ENCODE measurements around the gene NDUFS6.

Gene NDUFS6
- total RNA-seq, result 15.8 reads per million, percentile 41 among the genes with 10 or more reads in this experiment

DNA sequence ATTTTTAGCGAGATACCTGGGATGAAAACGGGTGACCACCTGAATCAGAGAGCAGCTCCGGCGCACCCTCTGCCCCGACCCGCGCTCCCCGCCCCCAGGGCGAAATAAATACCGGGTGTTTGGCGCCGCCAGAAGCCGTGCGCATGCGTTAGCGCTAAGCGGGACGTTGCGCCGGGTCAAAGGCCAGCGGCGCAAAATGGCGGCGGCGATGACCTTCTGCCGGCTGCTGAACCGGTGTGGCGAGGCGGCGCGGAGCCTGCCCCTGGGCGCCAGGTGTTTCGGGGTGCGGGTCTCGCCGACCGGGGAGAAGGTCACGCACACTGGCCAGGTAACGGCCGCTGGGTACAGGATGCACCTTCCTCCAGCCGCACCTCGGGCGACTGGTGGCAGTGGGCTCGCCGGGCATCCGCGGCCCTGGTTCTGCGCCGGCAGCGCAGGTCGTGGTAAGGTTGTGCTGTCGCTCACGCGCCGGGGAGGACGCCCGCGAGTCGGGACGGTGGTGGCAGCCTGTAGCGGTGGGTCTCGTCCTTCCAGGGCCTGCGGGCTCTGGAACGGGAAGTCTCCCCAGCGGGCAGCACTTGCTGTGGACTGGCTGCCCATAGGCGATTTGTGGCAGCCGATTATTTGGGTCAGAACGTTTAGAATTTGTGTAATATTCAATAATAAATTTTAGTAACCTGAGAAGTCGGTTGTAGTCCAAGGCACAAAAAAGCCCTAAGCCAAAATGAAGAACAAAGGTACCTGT, at the start of gene NDUFS6:
TSS of gene NDUFS6 (plus strand) at position 186 of the 745 bp plus-strand sequence. CDS start at position 197, 11 bp downstream.
- peak; percentile 75 for DNase-seq

DNA sequence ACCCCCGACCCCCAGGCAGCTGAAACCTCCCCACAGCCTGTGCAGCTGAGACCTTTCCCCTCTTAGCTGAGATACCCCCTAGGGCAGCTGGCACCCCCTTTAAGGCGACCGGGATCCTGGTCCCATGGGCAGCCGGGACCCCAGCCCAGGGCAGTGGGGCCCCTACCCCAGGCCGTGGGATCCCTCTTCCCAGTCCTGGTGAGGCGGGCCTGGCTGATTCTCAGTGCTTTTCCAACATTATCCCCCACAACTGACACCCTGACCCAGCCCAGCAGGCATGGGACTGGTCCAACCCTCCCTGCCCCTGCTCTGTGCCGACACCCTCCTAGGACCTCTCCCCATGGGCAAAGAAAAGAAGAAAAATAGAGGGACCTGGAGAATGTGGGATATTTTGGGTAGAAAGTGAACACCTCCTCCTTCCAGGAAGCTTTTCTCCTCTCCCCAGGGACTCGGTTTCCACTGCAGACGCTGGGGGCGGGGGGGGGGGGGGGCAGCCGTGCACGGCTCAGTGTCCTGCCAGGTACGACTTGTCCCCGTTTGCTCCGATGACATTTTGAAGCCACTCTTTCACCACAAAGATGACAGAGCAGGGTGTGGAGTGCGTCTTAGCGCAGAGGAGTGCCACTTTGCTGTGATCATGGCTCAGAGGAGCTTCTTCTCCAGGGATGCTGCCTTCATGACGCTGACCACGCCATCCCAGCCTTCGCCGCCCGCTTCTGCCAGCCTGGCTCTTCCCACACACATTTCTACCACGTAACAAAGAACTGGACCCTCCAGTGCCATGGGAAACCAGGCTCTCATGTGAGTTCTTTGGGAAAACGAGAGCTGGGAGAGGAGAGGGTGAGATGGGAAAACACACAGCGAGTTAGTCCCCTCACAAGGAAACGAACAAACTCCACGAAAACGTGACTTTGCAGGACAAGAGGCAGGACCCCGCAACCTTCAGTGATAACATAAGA, 49.1 kb upstream of the NDUFS6 start:
- DNase-seq, result no peak

DNA sequence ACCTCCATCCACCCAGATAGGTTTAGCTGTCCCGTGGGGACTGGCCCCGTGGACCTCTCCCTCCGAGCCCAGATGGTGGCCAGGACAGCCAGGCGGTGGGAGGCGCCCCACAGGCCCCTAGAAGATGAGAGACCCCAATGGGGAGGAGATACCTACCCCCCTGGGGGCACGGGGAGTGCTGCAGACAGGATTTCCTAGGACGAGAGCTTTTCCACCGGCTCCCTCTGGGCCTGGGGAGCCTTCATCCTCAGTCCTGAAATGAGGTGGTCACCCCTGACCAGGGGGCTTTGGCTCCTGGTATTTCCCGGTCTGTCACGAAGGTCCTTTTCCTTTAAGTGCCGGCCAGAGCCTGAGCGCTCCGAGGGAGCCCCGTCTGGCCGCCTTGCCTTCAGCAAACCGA, 48.3 kb upstream of the NDUFS6 start:
- no peak for DNase-seq

DNA sequence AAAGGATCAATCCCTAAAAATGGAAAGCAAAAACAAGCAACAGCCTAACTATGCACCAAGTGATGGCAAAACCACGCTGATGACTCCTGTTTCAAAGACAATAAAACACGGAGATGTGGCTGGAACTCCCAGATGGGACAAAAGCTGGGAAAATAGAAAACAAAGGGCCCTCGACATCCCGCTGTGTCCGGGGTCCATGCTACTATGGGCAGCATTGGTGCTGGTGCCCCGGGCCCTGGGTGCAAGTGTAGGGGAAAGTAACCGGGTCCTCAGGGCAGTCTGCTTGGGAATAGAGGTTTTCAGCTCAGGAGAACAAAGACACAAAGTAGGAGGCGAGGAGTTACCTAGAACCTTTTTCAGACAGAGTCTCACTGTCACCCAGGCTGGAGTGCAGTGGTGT, 47.7 kb upstream of the NDUFS6 start:
- no peak for DNase-seq

DNA sequence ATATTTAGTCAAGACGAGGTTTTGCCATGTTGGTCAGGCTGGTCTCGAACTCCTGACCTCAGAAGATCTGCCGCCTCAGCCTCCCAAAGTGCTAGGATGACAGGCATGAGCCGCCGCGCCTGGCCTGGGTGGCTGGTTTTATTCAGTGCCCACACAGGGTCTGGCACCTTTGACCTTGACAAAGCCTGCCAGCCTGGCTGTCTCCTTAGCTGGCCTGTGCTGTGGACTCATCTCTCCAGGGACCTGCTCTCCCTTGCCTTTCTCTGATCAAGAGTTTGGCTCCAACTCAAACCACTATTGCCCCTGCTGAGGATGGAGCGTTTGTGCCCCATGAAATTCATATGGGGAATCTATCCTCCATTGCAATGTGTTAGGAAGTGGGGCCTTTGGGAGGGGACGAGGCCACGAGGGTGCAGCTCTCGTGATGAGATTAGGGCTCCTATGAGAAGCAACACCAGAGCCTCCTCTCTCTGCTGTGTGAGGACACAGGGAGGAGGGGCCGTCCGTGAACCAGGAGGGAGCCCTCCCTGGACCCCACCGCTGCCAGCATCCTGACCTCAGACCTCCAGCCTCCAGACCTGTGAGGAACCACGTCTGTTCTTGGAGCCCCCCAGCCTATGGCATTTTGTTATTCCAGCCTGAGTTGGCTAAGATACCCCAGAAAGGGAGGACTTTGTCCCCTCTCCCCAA, 46.5 kb upstream of the NDUFS6 start:
- DNase-seq, result no peak

DNA sequence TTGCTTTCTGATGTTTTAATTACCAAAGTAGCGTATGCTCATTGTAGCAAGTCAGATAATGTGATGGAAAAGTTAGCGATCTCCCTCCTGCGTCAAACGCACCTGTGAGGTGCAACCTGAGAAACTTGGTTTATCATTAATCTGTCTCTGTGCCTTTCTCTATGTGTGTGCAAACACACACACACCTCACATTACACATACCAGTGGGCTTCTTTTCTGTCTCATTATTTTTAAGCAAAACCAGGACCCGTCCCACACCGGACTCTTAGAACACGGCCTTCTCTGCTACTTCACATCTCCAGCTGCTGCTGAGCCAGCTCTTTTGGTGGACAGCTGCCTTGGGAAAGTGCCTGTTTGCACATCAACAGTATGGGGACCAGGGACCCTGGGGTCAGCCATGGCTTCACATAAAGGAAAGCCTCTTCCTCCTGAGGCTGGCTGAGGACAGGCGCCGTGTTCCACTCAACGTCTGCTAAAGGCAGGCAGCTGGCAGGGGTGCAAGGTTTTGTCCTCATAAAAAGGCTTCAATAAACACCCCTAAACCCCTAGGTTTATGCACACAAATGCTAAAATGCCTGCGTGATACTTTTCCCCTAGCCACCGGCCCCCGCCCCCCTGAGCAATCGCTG, 45.8 kb upstream of the NDUFS6 start:
- DNase-seq, result no peak

DNA sequence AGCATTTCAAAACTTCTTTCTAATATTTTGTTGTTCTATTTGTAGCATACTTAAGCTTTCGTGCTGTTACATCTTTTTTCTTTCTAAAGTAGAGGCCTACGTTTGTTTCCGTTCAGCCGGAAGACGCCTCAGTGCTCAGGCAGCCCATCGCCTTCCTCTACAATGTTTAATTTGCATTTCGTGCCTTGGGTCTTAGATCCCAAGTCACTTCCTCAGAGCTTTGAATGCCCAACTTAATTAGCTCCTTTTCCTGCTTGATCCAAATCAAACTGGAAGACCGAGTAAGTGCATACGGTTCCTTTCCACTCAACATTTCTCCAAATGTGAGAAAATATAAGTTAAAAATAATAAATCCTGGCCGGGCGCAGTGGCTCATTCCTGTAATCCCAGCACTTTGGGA, 44.7 kb upstream of the NDUFS6 start:
- DNase-seq, result no peak

DNA sequence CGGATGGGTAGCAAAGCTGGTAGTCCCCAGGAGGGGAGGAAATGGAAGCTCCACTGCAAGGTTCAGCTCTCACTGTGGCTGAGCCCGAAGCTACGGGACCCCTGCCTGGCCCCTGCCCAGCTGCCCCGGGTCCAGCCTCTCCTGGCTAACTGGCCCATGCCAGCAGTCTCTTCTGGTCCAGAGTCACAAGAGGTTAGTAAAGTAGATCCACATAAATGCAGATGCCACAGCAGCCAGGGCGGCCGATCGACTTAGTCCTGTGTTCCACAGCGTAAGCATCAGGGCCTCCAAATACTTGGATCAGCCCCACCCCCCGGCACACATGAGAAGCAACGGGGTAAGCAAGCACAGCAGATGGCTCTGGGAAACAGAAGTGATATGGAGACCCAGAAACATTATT, 43.7 kb upstream of the NDUFS6 start:
- no peak for DNase-seq

DNA sequence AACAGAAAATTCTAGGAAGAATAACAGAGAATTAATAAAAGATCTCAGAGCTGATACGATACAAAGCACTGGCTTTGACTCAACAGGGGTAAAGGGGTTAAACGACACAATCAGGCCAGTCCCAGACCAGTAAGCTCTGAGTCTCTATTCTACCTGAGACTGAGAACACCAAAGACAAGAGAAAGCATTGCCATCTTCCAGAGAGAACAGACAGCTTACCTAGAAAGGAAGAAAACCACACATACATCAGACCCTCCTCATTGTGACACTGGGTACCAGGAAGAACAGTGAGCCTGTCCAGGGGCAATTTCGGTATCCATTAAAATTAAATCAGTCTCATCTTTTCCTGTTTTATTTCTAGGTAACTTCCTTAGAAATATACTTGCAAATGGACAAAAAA, 42.6 kb upstream of the NDUFS6 start:
- DNase-seq, result no peak

DNA sequence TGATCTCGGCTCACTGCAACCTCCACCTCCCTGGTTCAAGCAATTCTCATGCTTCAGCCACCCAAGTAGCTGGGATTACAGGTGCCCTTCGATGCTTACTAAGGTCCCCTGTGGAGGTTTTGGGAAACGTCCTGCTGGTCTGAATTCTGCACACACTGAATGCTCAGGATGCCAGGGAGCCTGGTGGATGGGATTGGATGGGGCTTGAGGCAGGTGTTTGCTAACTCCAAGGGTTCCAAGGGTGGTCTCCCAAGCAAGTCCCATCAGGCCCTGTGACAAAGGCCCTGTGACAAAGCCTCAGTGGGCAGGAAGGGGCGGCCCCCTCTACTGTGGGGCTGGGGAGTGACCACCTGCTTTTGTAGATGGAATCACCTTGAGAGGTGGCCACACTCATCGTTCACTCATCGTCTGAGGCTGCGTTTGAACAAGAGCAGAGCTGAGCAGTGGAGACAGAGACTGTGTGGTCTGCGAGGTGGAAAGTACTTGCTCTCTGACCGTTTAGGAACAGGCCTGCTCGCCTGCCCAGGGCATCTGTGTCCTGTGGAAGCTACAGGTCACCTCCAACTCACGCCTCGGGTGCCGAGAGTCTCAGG, 41.7 kb upstream of the NDUFS6 start:
- no peak for DNase-seq

DNA sequence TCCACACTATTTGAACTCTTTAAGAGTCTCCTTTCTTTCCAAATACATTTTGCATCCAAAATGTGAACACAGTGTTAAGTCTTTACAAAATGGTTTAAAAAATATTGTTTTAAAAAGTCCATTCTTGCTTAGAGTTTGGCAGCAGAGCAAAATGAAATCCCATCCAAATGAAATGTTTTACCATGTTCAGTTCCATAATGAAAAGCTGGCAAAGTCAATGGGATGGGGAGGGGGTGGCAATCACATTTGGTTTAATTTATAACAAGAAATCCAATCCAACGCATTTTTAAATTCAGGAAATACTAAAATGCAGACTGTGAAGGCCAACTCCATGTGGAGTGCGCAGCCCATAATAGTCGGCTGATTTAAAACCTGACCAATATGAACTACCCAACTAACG, 41.0 kb upstream of the NDUFS6 start:
- DNase-seq, result no peak

DNA sequence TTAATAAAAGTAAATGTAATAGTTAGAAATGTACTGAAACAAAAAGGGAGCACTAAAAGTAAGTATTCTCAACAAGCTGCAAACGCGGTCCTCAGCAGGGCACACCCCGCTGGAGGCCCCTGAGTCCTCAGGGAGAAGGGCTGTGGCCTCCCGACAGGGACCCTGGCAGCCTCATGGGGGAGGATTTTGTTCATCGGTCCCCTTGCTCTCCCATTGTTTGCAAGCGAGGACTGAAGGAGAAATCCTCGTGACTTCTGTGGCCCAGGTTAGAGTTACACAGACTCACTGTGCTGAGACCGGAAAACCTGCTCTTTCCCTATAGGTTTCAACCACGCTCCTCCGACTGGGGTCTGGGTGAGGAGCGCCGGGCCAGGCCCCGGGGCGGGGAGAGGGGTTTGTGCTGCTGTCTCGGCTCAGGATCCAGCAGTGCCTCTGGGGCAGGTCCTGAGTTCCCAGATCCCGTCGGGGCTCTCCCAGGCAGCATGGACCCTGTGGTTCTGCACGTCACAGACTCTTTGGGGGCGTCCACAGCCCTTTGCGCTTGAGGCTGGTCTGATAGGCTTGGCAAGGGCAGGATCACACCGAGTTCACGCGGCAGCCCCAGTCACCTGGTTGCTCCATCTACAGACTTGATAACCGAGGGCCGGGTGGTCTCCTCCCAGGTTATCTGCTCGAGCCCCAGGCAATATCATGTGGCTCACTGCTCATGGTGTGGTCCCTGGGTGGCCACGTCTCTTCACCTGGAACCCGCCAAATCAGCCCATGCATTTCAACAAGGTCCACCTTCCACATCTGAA, 40.4 kb upstream of the NDUFS6 start:
- no peak for DNase-seq

DNA sequence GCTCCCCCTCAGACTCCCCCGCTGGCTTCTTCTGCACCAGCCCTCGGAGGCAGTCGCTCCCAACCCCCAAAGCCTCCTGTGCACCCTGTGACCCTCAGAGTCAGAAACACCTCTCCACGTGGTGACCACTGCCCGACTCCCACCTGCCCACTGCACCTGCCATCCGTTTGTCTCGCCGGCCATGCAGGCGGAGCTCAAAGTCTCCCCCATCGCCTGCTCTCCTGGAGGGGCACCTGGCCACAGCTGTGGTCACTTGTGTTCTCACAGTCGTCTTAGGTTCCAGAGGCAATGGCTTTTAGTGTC, 39.8 kb upstream of the NDUFS6 start:
- DNase-seq, result no peak

DNA sequence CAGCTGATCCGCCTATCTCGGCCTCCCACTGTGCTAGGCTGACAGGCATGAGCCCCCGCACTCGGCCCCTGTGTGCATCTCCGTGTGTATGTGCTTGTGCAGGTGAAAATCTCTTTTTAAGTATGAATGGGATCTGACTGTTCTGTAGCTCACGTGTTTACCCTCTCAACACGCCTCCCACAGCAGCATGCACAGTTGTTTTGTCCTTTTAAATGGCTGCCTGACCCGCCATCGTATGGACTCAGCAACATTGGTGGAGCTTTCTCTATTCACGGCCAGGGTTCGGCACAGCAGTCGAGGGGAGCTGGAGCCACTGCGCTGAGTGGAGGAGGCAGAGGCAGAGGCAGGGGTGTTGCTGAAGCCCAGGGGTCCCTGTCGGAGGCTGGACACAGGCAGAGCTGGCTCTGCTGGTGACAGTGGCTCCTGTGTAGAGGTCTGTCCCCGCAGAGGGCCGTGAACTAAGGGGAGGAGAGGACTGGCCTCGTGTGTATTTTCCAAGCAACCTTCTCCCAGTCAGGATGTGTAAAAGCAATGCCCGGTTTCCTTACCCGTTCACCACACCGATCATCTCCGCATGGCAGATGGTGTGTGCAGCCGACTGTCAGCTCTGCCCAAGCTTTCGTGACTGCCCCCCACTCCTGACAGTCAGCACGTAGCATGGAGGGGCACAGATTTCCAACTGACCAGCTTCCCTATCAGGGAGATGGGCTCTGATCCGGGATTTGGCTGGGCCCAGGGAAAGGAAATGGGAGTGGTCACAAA, 38.9 kb upstream of the NDUFS6 start:
- no peak for DNase-seq

DNA sequence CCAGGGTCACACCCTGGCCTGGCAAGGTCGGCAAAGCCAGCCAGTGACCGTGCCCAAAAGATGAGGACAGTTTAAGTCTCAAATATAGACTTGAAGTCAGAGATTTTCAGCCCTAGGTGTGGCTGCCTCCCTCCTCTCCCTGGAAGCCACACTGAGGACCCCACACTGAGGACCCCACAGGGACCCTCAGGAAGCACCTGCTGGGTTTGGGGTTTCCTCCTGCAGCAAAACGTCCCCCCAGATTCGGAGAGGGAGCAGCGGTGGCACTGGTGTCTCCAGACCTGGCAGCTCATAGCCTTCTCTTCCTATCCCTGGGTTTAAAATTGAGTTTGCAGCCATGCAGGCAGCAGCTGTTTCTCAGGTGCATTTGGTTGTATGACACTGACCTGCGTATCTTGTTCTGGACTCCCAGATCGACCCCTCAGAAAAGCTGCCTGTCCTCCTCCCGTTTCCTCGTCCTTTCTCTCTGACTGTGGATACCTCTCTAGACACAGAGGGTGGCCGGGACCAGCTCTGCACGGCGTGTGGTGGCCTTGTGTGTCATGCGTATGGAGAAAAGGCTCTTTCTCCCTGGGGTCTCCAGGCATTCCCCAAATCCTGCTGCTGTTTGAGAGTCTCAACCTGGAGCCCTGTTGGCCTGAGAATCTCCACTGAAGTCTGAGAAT, 38.2 kb upstream of the NDUFS6 start:
- DNase-seq, result no peak

DNA sequence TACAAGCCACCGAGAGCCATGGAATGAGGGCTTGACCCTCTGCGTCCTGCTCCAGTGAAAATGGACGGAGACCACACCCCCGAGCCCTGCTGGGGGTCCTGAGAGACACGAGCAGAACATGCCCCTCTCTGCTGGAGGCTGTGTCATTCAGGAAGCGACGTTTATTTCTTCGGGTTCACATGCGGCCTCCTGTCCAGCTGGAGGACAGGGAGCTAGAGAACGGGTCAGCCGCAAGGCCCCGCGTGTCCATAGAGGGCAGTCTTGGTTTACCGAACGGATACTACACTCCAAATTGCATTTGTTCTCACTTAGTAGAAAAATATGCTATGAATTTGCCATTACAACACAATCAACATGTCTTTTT, 37.7 kb upstream of the NDUFS6 start:
- DNase-seq, result peak; percentile 21

DNA sequence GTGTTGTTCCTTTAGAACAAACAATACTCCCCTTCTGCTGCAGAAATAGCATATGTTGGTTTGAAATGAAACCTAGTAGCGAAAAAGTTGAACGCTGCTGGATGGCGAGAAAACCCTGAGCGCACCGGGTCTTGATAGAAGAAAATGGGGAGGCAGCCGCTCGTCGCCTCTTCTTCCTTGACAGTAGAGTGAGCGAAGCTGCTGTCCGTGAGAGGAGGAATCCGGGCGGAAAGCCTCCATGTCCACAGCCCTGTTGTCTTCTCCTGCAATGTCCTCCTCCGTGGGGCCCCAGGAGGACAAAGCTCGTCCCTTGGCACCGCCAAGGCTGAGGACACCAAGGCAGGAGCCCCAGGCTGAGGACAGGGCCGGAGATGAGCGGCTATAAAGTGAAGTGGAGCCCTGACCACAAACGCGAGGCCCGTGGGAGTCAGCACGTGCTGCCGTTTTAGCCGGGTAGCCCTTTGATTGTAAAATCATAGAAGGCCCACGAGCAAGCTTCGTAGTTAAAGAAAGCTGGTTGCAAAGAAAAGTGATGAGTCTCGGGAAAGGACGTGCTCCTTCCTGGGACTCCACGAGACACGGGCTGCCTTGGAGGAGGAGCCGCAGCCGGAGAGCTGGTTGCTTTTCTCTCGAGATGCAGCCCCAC, 37.1 kb upstream of the NDUFS6 start:
- DNase-seq, result no peak

DNA sequence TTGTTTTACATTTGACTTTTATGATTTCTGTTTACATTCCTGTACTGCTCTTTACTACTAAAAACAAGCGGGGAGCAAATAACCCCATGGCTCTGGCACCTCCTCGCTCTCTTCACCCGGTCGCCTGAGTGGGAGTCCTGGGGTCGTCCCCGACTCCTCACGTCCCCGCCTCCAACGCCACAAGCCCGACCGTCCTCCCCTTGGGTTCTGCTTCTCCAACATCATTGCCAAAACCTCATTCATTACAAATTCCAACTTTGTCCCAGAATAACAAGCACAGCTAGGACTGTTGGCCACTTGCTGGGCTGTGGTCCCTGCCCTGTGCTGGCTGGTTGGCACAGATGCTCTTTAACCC, 36.6 kb upstream of the NDUFS6 start:
- DNase-seq, result no peak

DNA sequence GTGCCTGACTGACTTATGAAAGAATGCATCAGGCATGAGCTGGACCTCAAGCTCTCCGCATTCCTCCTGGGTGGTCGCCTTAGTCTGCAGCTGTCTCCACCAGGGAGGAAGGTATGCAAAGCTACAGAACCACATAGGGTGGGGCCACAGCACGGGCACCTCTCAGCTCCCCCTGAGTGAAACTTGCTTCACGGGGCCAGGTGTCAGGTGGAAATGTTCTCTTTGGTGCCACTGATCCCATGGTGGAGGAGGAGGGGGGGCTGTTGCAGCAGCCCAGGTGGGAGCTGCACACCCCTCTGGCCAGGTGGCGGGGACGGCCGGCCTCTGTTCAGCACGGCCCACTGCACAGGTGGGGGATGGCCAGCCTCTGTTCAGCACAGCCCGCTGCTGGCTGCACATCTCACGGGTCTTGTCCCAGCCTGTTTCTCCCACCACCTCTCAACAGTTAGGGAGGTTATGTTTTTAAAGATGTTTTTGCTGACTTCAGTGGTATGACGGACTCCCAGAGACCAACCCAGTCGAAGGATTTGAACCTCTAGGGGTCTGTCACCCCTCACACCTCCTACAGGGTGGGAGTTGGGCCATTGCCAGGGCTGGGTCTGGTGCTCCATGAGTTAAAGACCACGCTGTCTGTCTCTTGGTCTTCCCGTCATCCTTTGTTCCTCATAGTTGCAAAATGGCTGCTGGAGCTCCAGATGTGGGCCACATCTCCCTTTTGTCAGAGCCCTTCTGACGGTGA, 35.9 kb upstream of the NDUFS6 start:
- DNase-seq, result no peak
